AG09309 (cell line): ENCODE data around the gene CEP68.

Experiments
- DNase-seq: peaks from one replicate; pipeline ENCODE4 v3.0.0-alpha.2; 2010; ENCODE audit warnings: low read depth
- H3K4me3 ChIP-seq: 2 replicates; pipeline ENCODE4 v1.5.1; 2011; ENCODE audit warnings: mild to moderate bottlenecking, low read depth, low read length, moderate library complexity; ENCODE audit not compliant: control insufficient read depth
- TF ChIP-seq, protein P1 (sequence below): IDR thresholded peaks from 2 replicates; pipeline ENCODE4 v1.5.1; 2011; ENCODE audit warnings: mild to moderate bottlenecking, low read depth, low read length, inconsistent platforms; ENCODE audit not compliant: insufficient read depth, control insufficient read depth; ENCODE audit errors: missing control alignments

Gene CEP68

GRCh38 chr2:65079017-65079416 is 22.8 kb downstream of the CEP68 start:
- no peak overlapping the region for H3K4me3 ChIP-seq
- TF ChIP-seq, protein P1, sequence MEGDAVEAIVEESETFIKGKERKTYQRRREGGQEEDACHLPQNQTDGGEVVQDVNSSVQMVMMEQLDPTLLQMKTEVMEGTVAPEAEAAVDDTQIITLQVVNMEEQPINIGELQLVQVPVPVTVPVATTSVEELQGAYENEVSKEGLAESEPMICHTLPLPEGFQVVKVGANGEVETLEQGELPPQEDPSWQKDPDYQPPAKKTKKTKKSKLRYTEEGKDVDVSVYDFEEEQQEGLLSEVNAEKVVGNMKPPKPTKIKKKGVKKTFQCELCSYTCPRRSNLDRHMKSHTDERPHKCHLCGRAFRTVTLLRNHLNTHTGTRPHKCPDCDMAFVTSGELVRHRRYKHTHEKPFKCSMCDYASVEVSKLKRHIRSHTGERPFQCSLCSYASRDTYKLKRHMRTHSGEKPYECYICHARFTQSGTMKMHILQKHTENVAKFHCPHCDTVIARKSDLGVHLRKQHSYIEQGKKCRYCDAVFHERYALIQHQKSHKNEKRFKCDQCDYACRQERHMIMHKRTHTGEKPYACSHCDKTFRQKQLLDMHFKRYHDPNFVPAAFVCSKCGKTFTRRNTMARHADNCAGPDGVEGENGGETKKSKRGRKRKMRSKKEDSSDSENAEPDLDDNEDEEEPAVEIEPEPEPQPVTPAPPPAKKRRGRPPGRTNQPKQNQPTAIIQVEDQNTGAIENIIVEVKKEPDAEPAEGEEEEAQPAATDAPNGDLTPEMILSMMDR: no peak
- DNase-seq: no peak

- H3K4me3 ChIP-seq: no peak overlapping the region
- TF ChIP-seq, protein P1: no peak
- no peak for DNase-seq
These were observed 25.0 kb downstream of the CEP68 start for GRCh38 chr2:65081232-65081685.

- no peak for DNase-seq
- TF ChIP-seq, protein P1: no peak
- no peak overlapping the region for H3K4me3 ChIP-seq
These were observed 28.9 kb downstream of the CEP68 start for GRCh38 chr2:65085148-65085547.

DNA sequence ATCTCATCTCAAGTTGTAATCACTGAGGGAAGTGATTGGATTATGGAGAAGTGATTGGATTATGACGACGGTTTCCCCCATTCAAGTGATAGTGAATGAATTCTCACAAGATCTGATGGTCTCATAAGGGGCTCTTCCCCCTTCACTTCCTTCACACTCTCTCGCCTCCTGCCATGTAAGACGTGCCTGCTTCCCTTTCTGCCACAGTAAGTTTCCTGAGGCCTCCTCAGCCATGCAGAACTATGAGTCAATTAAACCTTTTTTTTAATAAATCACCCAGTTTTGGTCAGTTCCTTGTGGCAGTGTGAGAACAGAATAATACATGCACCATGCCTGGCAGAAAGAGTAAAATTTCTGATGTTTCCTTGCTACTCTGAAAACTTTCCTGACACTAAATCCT is 36.6 kb downstream of the CEP68 start:
- DNase-seq: no peak
- TF ChIP-seq, protein P1: no peak
- H3K4me3 ChIP-seq: no peak overlapping the region

- DNase-seq: no peak
- no peak overlapping the region for H3K4me3 ChIP-seq
- TF ChIP-seq, protein P1: no peak
These were observed 37.0 kb downstream of the CEP68 start for GRCh38 chr2:65093211-65093610.

DNA sequence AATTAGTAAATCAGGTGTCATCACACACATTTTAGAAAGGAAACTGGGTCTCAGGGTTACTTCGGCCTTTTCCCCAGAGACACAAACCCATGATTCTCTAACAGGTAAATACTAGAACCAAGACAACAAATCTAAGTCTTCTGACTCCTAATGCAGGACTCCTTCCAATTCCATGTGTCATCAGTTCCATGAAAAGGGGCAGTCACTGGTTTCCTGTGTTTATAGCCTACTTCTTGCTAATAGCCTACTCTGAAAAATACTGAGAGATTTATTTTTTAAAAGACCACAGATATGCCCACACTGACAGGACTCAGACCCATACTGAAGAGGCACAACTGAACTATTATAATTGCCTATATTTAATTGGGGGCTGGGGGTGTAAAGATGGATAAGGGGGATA is 40.7 kb downstream of the CEP68 start:
- no peak overlapping the region for H3K4me3 ChIP-seq
- DNase-seq: no peak
- TF ChIP-seq, protein P1: no peak

- no peak for DNase-seq
These were observed 41.6 kb downstream of the CEP68 start for GRCh38 chr2:65097844-65098243.

More at GRCh38 chr2:65097844-65098243, 41.6 kb downstream of the CEP68 start:
- no peak overlapping the region for H3K4me3 ChIP-seq
- TF ChIP-seq, protein P1: no peak
